ENCODE results near the gene SORBS1.

Gene SORBS1

GRCh38 chr10:95268438-95268837 lies 292.7 kb downstream of the SORBS1 start:
- H3K4me3 ChIP-seq (ENCODE audit: low read depth, low read length), result no peak overlapping the region
- H3K9ac ChIP-seq (ENCODE audit: low read length), result peak overlapping the region; percentile 9
- WGBS (ENCODE audit: extremely low coverage, insufficient coverage, insufficient read length), result no CpG with 5 or more reads among the region's 12 CpGs
- H3K27ac ChIP-seq (ENCODE audit: low read depth, low read length), result peak overlapping the region; percentile 96
- H2AFZ ChIP-seq (ENCODE audit: insufficient read depth, low read length, poor library complexity), result no peak overlapping the region
- DNase-seq, result peak; percentile 90 to 94
- no peak overlapping the region for H3K14ac ChIP-seq (ENCODE audit: low read length)
- H2BK5ac ChIP-seq (ENCODE audit: low read depth, low read length, poor library complexity), result peak overlapping the region; percentile 24
- H3K4me1 ChIP-seq (ENCODE audit: control insufficient read depth in 1 of 2, insufficient read depth in 2 of 2, low read length in 2 of 2), result peaks cover 25 to 30% of the 10 kb centered on the region in 2 experiments
- peak overlapping the region; percentile 52 for H3K4me2 ChIP-seq (ENCODE audit: low read length)
- H2BK120ac ChIP-seq (ENCODE audit: insufficient read depth, low read length, poor library complexity), result no peak overlapping the region
- peaks cover 26% of the 10 kb centered on the region for H3K79me1 ChIP-seq (ENCODE audit: low read length)
- H2AK5ac ChIP-seq (ENCODE audit: low read length), result no peak overlapping the region
- H2BK12ac ChIP-seq (ENCODE audit: low read length), result no peak overlapping the region
- H4K91ac ChIP-seq (ENCODE audit: low read depth, low read length), result peak overlapping the region; percentile 29
- H3K9me3 ChIP-seq (ENCODE audit: insufficient read depth, low read depth, low read length), result no peaks in the 10 kb centered on the region
- no peaks in the 10 kb centered on the region for H3K27me3 ChIP-seq (ENCODE audit: insufficient read depth, low read length)
- H3K18ac ChIP-seq (ENCODE audit: low read length), result no peak overlapping the region
- no peak overlapping the region for H3K23ac ChIP-seq (ENCODE audit: low read length)
- no peak overlapping the region for H4K12ac ChIP-seq (ENCODE audit: low read depth, low read length)
- peaks cover 6% of the 10 kb centered on the region for H3K79me2 ChIP-seq (ENCODE audit: control insufficient read depth, insufficient read depth, low read length, poor library complexity)
- H3K36me3 ChIP-seq (ENCODE audit: control insufficient read depth in 1 of 2, insufficient read depth in 2 of 2, low read length in 2 of 2), result peaks cover 11 to 16% of the 10 kb centered on the region in 2 experiments
- H4K8ac ChIP-seq (ENCODE audit: low read depth, low read length), result no peak overlapping the region
- no peak overlapping the region for H3K4ac ChIP-seq (ENCODE audit: low read depth, low read length)

- no peak overlapping the region for H4K91ac ChIP-seq (ENCODE audit: low read depth, low read length)
- no peaks in the 10 kb centered on the region for H3K9me3 ChIP-seq (ENCODE audit: insufficient read depth, low read depth, low read length)
- H4K8ac ChIP-seq (ENCODE audit: low read depth, low read length), result no peak overlapping the region
- no peak overlapping the region for H3K9ac ChIP-seq (ENCODE audit: low read length)
- no peak overlapping the region for H4K12ac ChIP-seq (ENCODE audit: low read depth, low read length)
- H2BK12ac ChIP-seq (ENCODE audit: low read length), result no peak overlapping the region
- H3K27ac ChIP-seq (ENCODE audit: low read depth, low read length), result no peak overlapping the region
- H3K36me3 ChIP-seq (ENCODE audit: control insufficient read depth in 1 of 2, insufficient read depth in 2 of 2, low read length in 2 of 2), result peaks cover 17 to 23% of the 10 kb centered on the region in 2 experiments
- H3K23ac ChIP-seq (ENCODE audit: low read length), result no peak overlapping the region
- no peak overlapping the region for H3K4me3 ChIP-seq (ENCODE audit: low read depth, low read length)
- peaks cover 31% of the 10 kb centered on the region for H3K79me1 ChIP-seq (ENCODE audit: low read length)
- no peak overlapping the region for H3K4ac ChIP-seq (ENCODE audit: low read depth, low read length)
- WGBS (ENCODE audit: extremely low coverage, insufficient coverage, insufficient read length), result no CpG with 5 or more reads among the region's 3 CpGs
- no peak overlapping the region for H3K18ac ChIP-seq (ENCODE audit: low read length)
- H3K4me2 ChIP-seq (ENCODE audit: low read length), result no peak overlapping the region
- peaks cover 7% of the 10 kb centered on the region for H3K79me2 ChIP-seq (ENCODE audit: control insufficient read depth, insufficient read depth, low read length, poor library complexity)
- H2BK120ac ChIP-seq (ENCODE audit: insufficient read depth, low read length, poor library complexity), result no peak overlapping the region
- H3K14ac ChIP-seq (ENCODE audit: low read length), result no peak overlapping the region
- DNase-seq, result no peak
- peaks cover 29 to 31% of the 10 kb centered on the region in 2 experiments for H3K4me1 ChIP-seq (ENCODE audit: control insufficient read depth in 1 of 2, insufficient read depth in 2 of 2, low read length in 2 of 2)
- H2AFZ ChIP-seq (ENCODE audit: insufficient read depth, low read length, poor library complexity), result no peak overlapping the region
- no peaks in the 10 kb centered on the region for H3K27me3 ChIP-seq (ENCODE audit: insufficient read depth, low read length)
- no peak overlapping the region for H2AK5ac ChIP-seq (ENCODE audit: low read length)
- H2BK5ac ChIP-seq (ENCODE audit: low read depth, low read length, poor library complexity), result no peak overlapping the region
These were observed 293.9 kb downstream of the SORBS1 start for GRCh38 chr10:95267251-95267650.

GRCh38 chr10:95266674-95267095 lies 294.5 kb downstream of the SORBS1 start:
- no CpG with 5 or more reads among the region's 1 CpG for WGBS (ENCODE audit: extremely low coverage, insufficient coverage, insufficient read length)

GRCh38 chr10:95265572-95265971 lies 295.6 kb downstream of the SORBS1 start:
- H3K4ac ChIP-seq (ENCODE audit: low read depth, low read length), result peak overlapping the region; percentile 65
- peaks cover 7% of the 10 kb centered on the region for H3K79me2 ChIP-seq (ENCODE audit: control insufficient read depth, insufficient read depth, low read length, poor library complexity)
- no peak overlapping the region for H3K4me3 ChIP-seq (ENCODE audit: low read depth, low read length)
- H3K4me1 ChIP-seq (ENCODE audit: control insufficient read depth in 1 of 2, insufficient read depth in 2 of 2, low read length in 2 of 2), result peaks cover 40% of the 10 kb centered on the region in 2 experiments
- peak overlapping the region; percentile 38 for H4K91ac ChIP-seq (ENCODE audit: low read depth, low read length)
- peak overlapping the region; percentile 85 for H2AK5ac ChIP-seq (ENCODE audit: low read length)
- peak overlapping the region; percentile 25 for H2BK5ac ChIP-seq (ENCODE audit: low read depth, low read length, poor library complexity)
- no peak overlapping the region for H3K23ac ChIP-seq (ENCODE audit: low read length)
- no peak overlapping the region for H4K12ac ChIP-seq (ENCODE audit: low read depth, low read length)
- H3K9me3 ChIP-seq (ENCODE audit: insufficient read depth, low read depth, low read length), result no peaks in the 10 kb centered on the region
- DNase-seq, result peak in 1 of 2 donors; percentile 46
- peaks cover 43% of the 10 kb centered on the region for H3K79me1 ChIP-seq (ENCODE audit: low read length)
- H2AFZ ChIP-seq (ENCODE audit: insufficient read depth, low read length, poor library complexity), result no peak overlapping the region
- H4K8ac ChIP-seq (ENCODE audit: low read depth, low read length), result peak overlapping the region; percentile 44
- H2BK120ac ChIP-seq (ENCODE audit: insufficient read depth, low read length, poor library complexity), result peak overlapping the region; percentile 29
- H3K18ac ChIP-seq (ENCODE audit: low read length), result peak overlapping the region; percentile 65
- H3K14ac ChIP-seq (ENCODE audit: low read length), result peak overlapping the region; percentile 45
- no peaks in the 10 kb centered on the region for H3K27me3 ChIP-seq (ENCODE audit: insufficient read depth, low read length)
- H2BK12ac ChIP-seq (ENCODE audit: low read length), result peak overlapping the region; percentile 91
- no peak overlapping the region for H3K9ac ChIP-seq (ENCODE audit: low read length)
- H3K4me2 ChIP-seq (ENCODE audit: low read length), result no peak overlapping the region
- no CpG with 5 or more reads among the region's 8 CpGs for WGBS (ENCODE audit: extremely low coverage, insufficient coverage, insufficient read length)
- H3K36me3 ChIP-seq (ENCODE audit: control insufficient read depth in 1 of 2, insufficient read depth in 2 of 2, low read length in 2 of 2), result peaks cover 16 to 17% of the 10 kb centered on the region in 2 experiments
- H3K27ac ChIP-seq (ENCODE audit: low read depth, low read length), result peak overlapping the region; percentile 87

More at GRCh38 chr10:95266674-95267095, 294.5 kb downstream of the SORBS1 start:
- peak overlapping the region; percentile 79 for H4K91ac ChIP-seq (ENCODE audit: low read depth, low read length)
- H2AK5ac ChIP-seq (ENCODE audit: low read length), result no peak overlapping the region
- H3K4me3 ChIP-seq (ENCODE audit: low read depth, low read length), result no peak overlapping the region
- H2BK5ac ChIP-seq (ENCODE audit: low read depth, low read length, poor library complexity), result peak overlapping the region; percentile 77
- no peak overlapping the region for H3K18ac ChIP-seq (ENCODE audit: low read length)
- H3K9me3 ChIP-seq (ENCODE audit: insufficient read depth, low read depth, low read length), result no peaks in the 10 kb centered on the region
- H3K4ac ChIP-seq (ENCODE audit: low read depth, low read length), result no peak overlapping the region
- peaks cover 32 to 34% of the 10 kb centered on the region in 2 experiments for H3K4me1 ChIP-seq (ENCODE audit: control insufficient read depth in 1 of 2, insufficient read depth in 2 of 2, low read length in 2 of 2)
- H2BK12ac ChIP-seq (ENCODE audit: low read length), result no peak overlapping the region
- no peak overlapping the region for H3K14ac ChIP-seq (ENCODE audit: low read length)
- H3K27ac ChIP-seq (ENCODE audit: low read depth, low read length), result peak overlapping the region; percentile 92
- no peaks in the 10 kb centered on the region for H3K27me3 ChIP-seq (ENCODE audit: insufficient read depth, low read length)
- no peak overlapping the region for H4K12ac ChIP-seq (ENCODE audit: low read depth, low read length)
- peaks cover 17 to 23% of the 10 kb centered on the region in 2 experiments for H3K36me3 ChIP-seq (ENCODE audit: control insufficient read depth in 1 of 2, insufficient read depth in 2 of 2, low read length in 2 of 2)
- no peak overlapping the region for H3K23ac ChIP-seq (ENCODE audit: low read length)
- no peak overlapping the region for H4K8ac ChIP-seq (ENCODE audit: low read depth, low read length)
- H3K79me1 ChIP-seq (ENCODE audit: low read length), result peaks cover 34% of the 10 kb centered on the region
- H3K9ac ChIP-seq (ENCODE audit: low read length), result no peak overlapping the region
- H2AFZ ChIP-seq (ENCODE audit: insufficient read depth, low read length, poor library complexity), result no peak overlapping the region
- H3K4me2 ChIP-seq (ENCODE audit: low read length), result no peak overlapping the region
- peaks cover 7% of the 10 kb centered on the region for H3K79me2 ChIP-seq (ENCODE audit: control insufficient read depth, insufficient read depth, low read length, poor library complexity)
- peak; percentile 73 to 99 for DNase-seq
- no peak overlapping the region for H2BK120ac ChIP-seq (ENCODE audit: insufficient read depth, low read length, poor library complexity)

Data from trophoblast cell (in vitro differentiated cells and primary cell).